HG03378 (cell line): ENCODE measurements around the gene ACACA.
"Not testable (repeated sequence)": the region's sequence is repeated elsewhere in the genome, so short reads cannot be mapped to it uniquely, and the experiment has no call there.

ENCODE experiments used
- ATAC-seq: cut with Tn5 transposase; IDR thresholded peaks from one replicate; pipeline ENCODE4 v1.9.1; 2021; ENCODE audit warnings: mild to moderate bottlenecking, moderate library complexity; ENCODE audit not compliant: unreplicated experiment

ACACA gene

DNA sequence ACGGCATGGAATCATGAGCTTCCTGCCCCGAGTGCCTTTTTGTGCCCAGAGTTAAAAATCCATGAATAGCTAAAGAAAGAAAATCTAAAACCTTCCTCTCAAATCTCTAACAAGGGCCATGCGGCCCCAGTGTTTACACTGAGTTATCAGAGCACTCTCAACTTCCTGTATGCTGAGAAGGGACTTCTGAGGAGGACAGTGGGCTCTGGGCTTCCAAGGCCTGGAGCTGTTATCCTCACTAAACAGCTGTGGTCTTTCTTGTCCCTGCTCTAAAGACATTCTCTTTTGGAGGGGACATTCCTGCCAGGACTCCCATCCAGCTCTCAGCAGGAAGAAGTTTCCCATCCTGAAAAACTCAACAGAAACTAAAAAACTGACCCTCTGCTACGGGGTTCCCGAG lies 322.3 kb downstream of the ACACA start:
- no peak for ATAC-seq

DNA sequence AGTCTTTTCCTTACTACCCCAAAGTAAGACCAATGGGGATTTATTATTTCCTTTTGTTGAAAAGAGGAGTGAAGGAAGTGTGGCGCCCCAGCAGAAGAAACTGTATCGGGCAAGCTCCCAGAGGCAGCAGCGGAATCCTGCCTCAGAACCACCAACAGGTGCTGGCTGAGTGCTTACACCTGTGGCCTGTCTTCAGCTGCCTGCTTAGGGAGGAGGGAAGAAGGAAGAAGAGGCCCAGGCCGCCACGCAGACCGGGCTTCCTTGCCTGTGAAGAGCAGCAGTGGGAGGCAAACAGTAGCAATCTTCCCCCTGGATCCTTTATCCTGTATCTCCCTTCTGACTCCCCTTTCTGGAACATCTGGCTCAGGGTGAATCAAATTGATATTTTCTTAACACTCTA lies 323.2 kb downstream of the ACACA start:
- no peak for ATAC-seq

DNA sequence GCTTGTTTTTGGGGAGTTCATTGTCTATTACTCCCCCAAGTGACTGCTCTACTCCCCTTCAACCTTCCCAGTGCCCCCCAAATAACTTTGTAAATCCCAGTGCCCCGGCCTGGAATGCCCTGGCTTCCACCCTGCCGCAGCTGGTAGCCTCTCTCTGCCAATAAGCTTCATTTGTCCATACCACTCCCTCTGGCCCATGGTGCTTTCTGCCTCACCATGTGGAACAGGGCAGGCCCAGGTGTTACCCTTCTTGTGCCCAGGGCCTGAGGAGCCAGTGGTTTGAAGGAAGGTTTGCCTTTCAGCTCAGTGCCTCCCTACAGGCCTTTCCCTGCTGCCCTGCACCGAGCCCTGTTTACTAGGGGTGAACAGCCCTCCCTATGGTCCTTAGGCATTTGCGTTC lies 323.7 kb downstream of the ACACA start:
- ATAC-seq = no peak

DNA sequence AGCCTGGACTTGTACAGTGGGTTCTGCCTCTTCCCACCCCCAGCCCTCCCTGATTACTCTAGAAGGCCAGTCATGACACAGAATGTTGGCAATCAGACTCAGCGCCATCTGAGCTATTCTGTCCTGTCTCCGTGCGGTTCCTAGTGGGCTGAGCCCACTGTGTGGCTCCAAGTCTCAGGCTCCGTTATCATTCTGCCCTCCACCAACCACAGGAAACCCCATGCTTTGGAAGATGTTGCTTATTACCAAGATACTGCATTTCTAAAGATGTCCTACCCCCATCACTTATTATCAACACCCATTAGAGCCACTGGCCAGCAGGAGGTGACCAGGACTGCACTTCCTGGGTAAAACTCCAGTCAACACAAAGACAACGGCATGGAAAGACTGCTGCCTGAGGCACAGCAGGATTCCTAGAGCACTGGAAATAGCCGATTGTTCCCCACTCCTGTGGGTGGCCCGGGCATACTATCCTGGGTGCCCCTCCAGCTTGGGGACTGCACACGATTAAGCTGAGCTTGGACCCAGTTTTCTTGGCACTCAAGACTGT lies 324.2 kb downstream of the ACACA start:
- no peak for ATAC-seq

DNA sequence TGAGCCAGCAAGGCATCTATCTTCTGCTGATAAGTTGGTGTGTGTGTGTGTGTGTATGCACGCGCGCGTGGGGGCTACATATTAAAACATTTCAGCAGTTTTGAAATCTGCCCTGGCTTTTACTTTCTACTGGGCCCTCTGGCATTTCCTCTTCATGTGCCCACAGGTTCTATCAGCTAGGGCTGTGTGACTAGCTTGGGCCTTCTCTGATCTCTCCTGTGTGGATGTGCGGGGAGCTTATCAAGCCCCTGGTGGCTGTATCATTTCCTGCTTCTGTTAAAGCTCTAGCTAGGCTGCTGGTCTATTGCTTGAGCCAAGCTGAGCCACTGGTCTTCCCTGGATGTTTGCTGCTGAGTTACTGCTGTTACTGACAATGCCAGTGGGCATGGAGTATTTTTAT lies 325.3 kb downstream of the ACACA start:
- ATAC-seq = no peak

DNA sequence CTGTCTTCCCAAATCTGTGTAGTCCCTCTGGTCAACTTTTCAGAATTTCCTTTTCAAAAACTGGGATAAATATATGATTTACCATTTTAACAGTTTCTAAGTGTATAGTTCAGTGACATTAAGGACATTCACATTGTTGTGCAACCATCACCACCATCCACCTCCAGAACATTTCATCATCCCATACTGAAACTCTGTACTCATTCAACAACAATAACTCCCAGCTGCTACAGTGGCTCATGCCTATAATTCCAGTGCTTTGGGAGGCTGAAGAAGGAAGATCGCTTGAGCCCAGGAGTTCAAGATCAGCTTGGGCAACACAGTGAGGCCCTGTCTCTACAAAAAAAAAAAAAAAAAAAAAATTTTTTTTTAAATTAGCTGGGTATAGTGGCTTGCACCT lies 326.9 kb downstream of the ACACA start:
- no peak for ATAC-seq

DNA sequence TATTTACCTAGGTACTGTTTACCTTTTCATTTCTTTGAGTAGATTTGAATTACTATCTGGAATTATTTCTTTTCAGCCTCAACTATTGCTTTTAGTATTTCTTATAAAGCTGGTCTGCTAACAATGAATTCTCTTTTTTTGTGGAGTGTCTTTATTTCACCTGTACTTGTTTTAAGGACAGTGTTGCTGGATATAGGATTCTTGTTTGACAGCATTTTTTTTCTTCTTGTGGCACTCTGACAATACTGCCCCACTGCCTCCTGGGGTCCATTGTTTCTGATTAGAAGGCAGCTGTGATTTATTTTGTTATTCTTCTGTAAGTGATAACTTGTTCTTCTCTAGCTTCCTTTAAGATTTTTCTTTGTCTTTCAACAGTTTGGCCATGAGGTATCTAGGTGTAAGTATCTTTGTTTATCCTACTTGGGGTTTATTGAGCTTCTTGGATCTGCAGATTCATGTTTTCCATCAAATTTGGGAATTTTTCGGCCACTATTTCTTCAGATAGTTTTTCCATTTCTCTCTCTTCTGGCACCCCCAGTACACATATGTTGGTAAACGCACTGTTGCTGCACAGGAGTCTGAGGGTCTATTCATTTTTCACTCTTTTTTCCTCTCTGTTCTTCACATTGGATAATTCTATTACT lies 327.4 kb downstream of the ACACA start:
- ATAC-seq = no peak

DNA sequence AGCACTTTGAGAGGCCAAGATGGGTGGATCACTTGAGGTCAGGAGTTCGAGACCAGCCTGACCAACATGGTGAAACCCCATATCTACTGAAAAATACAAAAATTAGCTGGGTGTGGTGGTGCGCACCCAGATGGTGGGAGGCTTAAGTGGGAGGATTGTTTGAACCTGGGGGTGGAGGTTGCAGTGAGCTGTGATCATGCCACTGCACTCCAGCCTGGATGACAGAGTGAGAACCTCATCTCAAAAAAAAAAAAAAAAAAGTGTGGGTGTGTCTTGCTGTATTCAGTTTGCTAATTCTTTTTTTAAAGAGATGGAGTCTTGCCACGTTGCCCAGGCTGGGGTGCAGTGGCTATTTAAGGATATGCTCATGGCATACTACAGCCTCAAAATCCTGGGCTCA lies 333.2 kb downstream of the ACACA start:
- ATAC-seq = not testable (repeated sequence)

DNA sequence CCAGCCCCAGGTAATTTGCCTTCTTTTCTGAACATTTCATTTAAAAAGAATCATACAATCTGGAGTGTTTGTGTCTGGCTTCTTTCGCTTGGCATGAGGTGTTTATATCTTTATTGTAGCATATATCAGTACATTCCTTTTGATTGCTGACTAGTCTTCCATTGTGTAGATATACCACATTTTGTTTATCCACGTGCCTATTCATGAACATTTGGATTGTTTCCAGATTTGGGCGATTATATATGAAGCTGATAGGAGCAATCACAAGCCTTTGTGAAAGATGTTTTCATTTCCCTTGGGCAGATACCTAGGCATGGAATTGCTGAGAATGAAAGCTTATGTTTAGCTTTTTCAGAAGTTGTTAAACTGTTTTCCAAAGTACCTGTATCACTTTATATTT lies 337.5 kb downstream of the ACACA start:
- ATAC-seq = no peak

DNA sequence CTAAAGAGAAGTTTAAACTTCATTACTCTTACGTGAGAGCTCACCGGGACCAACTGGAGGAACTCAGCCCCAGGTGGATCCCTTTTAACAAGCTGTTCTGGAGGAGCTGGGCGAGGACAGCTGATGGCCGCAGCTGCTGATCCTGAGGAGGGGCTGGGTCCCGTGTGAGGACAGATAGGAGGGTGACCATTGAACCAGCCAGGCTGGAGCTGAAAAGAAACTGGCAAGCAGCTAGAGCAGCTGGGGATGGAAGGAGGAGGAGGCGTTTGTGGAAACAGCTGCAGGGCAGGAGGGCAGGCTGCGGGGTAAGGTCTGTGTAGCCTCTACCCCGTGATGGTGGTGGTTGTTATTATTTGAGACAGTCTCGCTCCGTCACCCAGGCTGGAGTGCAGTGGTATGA lies 338.4 kb downstream of the ACACA start:
- no peak for ATAC-seq

DNA sequence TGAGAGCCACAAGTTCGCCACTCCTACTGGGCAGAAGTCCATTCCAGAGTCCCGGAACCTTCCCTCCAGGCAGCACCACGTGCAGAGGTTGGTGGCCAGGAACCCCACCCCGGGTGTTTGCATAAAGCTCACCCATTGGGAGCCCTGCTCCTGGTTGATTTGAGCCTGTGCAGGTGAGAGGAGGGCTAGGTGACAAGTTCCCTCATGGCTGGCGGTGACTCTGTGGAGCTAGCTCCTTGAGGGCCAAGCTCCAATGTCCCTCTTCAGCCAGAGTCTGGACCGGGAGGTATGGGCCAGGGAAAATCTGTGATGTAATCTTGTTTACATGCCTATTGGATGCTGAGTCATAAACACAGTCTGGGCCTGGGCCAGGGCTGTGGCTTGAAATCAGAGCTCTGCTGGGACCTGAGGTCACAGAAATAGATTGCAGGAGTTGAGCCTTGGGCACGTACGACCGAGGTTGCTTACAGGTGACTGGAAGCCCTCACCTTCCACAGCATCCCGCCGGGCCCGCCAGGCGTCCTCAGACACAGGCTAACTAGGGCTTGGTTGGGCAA lies 339.0 kb downstream of the ACACA start:
- no peak for ATAC-seq

DNA sequence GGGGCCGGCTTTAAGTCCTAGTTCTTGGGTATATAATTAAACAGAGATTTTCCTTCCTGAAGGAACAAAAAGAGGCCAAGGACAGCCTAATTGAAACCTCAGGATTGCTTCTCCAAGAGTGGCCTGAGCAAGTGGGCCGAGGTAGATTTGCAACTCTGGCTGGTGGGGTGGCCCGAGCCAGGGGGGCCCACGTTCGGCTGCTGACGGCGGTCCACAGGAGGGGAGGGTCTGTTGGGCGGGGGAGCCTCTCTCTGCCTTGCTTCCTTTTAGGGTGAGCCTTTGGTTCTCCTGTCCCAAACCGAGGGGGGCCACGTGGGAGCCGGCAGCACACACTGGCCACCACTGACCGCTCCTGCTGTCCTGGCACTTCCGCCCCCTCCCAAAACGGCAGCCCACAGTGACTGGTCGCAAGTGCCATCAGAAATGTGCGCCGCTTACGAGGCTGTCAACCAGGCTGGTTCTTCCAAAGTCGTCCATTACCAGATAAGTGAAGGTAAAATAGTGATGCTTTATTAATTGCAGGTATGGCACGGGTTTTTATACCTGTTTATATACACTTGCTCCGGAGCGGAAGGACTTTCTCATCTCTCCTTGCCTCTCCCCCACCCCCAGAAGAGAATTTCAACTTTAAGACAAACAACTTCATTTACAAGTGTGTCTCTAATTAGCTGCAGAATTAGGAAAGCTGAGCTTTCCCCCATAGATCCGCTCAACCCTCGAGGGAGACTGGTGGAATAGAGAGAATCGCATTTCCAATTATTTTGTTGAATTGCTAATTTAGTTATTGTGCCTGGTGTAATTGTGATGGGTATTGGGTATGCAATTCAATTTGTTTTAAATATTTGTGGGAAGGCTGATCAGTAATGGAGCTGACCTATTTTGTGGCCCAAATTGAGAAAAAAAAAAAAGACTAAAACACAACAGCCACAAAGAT lies 340.0 kb downstream of the ACACA start:
- ATAC-seq = no peak

DNA sequence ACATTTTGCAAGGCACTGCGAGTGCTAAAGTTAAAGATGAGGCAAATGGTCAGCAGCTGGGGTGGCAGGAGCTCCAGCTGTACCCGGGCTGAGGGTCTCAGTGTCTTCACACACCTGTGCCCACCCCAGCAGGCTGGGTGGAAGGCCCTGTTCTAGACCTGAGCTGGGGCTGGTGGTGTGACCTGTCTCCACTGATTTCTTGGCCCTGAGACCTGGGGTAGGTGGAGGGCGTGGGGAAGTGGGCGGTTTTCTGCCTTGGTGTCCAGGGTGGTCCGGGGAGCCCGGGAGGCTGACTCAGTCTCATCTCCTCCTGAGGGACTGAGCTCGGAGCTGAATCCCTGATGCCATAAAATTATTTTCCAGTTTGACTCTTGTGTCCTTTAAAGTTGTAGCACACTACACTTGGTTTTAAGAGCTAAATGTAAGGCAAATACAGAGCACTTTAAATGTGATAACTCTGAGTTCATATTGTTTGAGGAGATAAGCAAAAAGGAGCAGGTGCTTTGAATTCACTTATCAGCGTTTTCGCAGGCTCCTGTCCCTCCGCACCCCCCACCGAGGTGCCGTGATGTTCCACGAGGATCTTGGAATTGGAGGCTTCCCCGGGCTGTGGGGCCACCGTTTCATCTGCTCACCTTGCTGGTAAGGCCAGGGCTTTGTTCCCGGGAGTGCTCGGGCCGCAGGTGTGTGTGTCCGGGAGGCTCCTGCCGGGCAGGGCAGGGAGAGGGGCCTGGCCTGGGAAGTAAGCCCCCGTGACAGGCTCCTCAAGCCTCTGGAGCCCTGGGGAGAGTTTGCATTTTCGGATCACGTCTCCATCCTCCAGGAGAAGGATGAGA lies 340.9 kb downstream of the ACACA start:
- no peak for ATAC-seq

DNA sequence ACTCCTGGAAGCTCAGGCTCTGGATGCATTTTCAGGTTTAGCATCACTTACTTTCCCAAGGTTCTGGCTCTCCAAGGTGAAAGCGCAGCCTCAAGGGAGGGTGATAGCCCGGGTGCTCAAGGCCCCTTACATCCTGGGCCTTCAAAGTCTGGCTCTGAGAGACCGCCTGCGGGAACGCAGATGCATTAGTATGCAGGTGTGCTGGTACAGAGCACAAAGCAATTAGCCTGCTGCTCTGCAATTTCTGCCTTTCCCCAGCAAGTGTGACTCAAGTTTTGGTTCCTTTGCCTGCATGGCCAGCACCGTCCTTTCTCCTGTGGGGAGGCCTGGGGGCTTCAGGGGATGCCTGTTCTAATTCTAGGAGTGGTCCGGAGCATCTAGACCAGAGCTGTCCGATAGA lies 341.7 kb downstream of the ACACA start:
- ATAC-seq = no peak

DNA sequence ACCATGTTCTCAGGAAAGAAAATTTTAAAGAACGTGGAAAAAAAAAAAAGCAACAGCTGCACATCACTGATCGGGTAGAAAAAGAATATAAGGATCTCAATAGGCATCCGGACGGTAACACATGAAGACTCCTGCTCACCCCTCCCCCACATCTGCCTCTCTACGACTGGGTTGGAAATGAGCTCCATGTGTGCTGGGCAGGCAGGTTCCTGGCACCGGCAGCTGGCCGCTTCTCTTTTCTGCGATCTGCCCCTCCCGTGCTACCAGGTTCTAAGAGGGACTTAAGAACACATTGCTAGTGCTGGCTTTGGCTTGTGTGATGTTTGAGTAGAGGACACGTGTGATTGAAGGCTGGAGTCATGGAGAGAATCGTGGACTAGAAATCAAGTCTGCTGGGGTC lies 342.4 kb downstream of the ACACA start:
- ATAC-seq = no peak

DNA sequence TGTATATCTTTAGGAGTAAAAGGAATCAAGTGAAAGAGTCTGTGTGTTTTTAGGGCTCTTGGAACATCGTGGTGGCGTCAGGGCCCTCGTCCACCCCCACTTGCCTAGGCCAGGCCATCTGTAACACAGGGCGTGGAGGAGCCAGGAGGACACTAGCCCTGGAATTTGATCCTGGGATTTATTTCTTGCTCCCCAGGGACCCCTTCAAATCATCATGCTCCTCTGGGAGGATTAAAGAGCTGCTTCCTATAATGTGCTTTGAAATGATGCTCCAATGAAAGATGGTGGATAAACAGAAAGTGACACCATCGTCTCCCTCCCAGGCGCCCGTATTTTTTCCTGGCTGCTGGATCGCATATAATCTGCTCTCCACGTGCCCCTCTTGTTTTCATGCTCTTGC lies 344.6 kb downstream of the ACACA start:
- no peak for ATAC-seq

DNA sequence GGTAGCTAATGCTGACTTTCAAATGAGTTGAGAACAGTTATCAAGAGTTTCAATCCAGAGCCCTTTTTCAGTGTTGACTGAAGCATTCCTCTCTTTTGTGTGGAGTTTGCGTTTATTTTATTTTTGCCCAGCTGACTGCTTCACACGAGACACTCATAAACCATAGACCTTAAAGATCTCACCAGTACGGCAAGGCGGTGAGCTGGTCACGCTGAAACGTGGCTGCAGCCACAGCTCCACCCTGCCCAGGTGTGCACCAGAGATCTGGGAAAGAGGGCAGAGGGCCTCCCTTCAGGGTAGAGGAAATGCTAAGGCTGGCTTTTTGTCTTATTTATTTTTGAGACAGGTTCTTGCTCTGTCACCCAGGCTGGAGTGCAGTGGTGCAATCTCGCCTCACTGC lies 345.7 kb downstream of the ACACA start:
- no peak for ATAC-seq

DNA sequence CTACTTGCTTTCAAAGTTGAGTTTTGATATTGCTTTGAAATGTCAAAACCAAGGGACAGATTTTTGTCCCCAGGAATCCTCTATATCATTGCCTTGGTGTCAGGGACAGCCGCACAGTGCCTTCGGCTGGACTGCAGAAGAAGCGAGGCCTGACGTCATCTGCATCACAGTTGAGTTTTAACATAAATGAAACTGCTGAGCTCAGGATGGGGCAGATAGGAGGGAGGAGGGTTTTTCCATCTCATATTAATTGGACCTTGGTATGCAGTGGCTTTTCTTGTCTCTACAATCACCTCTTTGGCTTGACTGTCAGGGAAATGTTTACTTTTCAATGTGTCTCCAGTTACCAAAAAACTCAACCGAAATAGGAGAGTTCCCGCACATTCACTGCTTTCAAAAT lies 346.5 kb downstream of the ACACA start:
- ATAC-seq = no peak

DNA sequence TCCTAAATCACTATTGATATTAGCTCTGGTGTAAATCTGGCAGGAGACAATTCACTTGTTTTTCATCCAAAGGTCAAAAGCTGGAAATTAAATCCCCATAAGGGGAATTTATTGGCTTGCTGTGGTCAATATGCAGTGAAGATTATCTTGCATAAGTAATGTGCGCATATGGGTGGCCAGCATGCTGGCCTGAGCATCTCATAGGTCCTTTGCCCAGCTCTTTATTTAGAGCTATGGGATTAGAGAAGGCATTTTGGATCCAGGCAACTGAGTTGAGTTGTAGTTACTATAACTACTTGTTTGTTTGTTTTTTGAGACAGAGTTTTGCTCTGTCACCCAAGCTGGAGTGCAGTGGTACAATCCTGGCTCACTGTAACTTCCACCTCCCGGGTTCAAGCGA lies 347.1 kb downstream of the ACACA start:
- ATAC-seq = no peak

DNA sequence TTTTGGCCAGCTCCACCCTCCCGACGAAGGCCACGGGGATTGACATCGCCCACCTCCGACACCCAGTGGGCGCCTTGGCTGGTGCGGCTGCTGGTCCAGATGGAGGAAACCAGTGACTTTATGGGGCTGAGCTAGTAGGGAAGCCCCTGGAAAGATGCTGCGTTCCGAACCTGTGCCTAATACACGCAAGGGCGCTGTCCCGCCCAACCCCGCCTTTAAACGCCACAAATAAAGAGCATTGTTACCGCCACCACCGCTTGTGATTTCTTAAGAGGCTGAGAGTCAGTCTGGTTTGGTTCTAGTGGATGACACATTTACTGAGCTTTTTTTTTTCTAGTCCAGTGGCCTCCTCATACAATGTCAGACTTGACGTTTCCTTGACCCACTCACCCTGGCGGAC lies 350.0 kb downstream of the ACACA start:
- ATAC-seq = no peak

DNA sequence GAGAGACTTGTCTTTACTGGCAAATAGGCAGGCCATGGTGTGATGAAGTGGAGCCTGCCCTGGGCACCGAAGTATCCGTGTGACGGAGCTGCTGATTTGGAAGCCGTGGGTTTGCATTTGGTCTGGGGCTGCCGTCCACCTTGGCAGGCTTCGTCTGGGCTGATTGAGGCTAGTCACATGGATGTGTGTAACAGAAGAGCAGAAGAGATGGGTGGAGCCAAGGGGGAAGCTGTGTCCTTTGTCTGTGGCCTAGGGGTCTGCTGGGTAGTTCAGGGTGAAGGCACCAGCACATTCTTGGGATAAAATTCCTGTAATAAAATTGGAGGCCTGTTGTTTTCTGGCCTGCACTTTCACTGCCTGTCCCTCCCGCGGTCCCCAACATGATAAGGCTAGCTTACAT lies 351.7 kb downstream of the ACACA start:
- ATAC-seq = no peak
